Measurements from ENCODE around the gene GDF7.

GDF7 gene

DNA sequence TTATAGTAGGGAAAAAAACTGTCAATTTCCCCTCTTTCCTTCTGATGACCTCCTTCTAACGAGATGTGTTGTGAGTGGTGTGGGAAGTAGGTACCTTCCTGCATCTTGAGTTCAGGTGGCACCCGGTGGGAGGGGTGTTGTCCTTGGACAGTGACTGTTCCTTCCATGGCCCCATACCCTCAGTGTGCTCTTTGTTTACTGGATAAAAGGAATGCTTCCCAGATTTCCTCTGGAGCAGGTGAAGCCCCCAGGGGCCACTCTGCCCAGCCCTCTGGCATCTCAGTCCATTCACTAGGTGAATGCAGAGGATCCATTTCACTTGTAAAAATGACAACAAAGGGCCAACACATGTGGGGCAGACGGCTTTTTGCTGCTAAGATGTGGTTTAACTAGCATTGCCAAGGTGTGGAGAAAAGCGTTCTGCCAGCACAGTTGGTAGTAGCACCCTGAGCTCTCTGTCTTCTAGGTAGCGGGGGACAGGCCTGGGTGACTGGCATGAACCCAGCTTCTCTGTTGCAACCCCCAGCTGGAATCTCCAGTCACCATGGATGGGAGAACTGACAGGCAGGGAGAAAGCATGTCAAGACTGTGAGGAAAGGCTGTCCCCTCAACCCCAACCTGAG lies 6.9 kb downstream of the GDF7 start:
- DNase-seq (ENCODE audit: low spot score) (no peak), FAIRE-seq (no peak)

DNA sequence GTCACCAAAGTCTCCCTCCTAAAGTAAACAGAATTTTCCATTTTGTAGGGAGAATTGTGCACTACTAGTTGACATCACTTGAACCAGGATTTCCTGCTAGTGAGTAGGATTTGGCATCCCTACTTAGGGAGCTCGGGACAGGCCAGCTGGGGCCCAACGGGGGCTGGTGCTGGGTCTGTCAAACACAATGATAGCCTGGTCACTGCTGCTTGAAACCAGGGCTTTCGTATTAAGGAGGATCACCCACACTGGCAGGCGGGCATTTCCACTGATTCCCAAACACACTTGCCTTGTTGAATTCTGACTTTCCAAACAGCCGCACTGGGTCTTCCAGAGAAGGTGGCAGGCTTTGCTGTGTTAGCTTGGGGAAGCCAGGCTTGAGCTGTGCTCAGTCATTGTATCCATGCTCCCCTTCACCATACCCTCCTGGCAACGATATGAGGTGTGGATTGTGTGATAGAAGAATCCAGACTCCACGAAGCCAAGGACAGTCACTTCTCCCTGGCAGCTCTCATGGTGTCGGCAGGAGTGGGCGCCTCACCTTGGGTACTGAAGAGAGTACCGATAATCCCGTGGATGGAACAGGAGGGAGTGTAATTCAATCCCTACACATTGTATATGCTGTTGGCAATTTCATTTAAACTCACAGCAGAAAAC lies 7.5 kb downstream of the GDF7 start:
- DNase-seq (ENCODE audit: low spot score) (no peak), FAIRE-seq (no peak)

DNA sequence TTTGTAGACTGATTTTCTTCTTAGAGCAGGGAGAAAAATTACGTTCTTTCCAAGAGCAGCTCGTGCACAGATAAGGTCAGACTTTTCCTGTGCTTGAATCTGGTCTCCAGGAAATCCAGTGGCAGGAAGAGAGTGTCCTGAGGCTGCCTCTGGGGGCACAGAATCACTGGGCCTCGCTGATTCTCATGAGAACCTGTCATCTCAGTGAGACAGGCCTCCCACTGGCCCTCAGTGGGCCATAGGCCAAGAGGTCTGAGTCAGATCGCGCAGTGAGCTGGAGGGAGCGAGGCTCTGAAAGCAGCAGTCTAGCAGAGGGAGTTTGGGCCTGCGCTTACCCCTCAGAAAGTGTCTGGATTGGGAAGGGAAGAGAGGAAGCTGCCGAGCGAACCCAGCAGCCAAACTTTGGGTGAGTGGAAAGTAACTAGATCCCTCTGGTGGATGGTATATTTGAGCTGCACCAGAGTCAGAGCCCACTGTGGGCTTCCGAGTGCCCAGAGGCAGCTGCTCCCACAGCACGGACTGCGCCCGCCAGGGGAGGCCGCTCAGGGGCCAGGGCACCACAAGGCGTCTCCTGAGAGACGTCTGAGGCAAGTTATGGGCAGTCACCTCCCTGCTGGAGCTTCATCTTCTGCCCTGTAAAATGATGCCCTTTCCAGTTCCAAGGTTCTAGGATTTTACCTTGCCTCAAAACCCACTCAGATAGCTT lies 8.2 kb downstream of the GDF7 start:
- no peak for FAIRE-seq
- DNase-seq (ENCODE audit: low spot score), result peak; percentile 75

DNA sequence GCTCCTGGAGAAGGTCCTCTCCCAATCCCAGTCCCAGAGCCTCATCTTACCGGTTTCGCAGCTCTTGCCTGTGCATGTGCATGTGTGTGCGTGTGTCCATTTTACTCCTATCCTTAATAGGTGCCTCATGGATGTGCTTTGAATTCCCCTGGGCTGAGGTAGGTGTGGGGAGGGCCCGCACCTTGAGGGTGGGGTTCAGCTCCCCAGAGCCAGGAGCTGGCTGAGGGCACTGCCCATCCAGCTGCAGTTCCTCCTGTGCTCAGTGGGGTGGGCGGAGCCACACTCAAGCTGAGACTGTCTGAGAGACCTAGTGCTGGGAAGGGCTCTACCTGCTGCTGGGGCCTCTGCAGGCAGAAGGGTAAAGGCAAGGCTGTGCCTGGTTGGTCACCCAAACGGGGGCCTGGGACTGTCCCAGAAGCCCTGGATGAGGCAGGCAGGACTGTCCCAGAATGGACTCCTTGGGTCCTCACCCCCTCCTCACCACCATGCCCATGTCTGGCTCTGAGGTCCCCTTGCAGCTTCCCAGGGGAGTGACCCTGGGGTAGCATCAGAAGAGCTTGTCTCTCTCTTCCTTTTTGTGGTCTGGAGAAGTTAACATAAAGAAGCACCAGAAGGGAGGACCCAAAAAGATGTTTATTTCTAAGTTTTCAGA lies 8.9 kb downstream of the GDF7 start:
- peak; percentile 47 for DNase-seq (ENCODE audit: low spot score)
- FAIRE-seq, result no peak

DNA sequence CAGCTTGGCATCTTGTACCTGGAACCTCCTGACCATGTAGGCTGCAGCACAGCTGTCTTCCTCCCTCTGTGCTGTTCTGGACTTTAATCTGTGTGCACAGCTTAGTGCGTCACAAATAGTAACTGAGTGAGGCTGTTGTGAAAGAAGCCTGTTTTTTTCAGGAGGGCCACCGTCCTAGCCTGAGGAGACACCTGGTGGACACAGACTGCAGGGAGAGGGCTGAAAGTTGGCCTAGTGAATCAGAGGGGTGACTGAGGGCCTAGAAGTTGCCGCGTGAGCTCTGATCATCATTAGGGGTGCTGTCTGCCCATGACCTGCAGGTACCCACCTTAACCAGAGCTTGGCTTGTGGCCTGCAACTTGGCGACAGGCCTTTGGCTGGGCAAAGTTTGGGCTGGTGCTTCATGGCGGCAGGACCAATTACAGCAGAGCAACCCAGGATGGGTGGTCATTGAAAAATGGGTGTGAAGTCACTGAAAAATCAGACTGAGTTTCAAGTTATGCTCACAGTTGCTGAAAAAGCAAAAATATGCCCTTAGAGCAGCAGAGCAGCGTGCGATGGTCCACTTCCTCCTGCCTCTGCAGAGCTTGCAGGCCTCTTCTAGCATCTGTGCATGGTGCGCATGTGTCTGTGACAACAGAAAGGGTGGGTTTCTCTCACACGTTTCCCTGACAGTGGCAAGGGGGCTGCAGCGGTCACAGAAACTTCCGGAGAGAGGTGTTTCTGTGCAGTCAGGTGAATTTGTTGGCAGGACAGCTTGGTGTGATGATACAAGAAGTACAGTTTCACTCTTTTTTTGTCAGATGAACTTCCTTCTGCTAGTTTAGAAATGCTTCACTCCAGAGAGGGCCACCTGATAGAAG lies 9.6 kb downstream of the GDF7 start:
- FAIRE-seq (no peak), DNase-seq (ENCODE audit: low spot score) (no peak)

DNA sequence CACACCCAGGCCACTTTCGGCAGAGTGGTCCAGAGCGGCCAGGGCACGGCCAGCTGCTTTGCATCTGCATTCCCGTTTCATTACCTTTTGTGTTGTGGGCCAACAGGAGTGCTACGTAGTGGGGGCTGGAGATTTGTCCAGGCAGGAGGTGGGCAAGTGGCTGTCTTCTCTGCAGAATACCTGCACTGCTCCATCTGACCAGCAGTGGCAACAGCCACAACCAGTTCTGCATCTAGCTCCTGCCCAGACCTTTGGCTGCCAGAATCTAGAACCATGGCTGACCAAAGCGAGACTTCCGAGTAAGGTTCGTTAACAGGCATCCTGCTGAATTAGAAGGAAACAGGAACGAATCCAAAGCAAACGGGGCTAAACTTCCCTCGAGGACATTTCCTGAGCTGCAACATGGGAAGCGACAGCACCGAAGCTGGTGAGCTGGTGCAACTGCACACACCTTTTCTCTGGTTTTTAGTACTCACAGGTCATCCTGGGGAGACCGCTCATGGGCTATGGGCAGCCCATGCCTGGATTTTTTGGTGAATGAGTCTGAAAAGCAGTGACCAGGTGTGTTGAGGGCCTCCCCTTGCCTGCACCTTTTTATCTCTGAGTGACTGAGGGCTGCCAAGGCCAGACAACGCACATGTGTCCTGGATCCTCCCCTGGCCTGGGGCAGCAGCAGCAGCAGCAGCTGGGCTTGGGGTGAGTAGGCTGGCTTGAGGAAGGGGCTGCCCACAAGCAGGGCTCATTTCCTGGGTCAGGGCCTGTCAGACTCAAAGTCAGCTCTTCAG lies 10.5 kb downstream of the GDF7 start:
- DNase-seq (ENCODE audit: low spot score) (peak; percentile 37), FAIRE-seq (no peak)

DNA sequence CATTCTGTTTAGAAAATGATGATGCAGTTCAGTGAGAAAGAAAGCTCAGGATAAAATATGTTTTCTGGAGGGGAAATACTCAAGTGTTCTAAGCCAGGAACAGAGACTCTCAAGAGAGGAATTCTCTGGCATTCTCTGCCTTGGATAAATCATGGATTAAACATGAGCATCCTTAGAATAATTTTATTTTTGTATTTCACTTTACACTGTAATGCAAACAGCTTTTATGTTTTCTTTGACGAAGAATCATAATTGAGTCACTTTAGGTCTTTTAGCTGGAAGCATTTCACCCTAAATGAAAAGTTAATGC lies 11.1 kb downstream of the GDF7 start:
- FAIRE-seq, result no peak
- DNase-seq (ENCODE audit: low spot score), result no peak

DNA sequence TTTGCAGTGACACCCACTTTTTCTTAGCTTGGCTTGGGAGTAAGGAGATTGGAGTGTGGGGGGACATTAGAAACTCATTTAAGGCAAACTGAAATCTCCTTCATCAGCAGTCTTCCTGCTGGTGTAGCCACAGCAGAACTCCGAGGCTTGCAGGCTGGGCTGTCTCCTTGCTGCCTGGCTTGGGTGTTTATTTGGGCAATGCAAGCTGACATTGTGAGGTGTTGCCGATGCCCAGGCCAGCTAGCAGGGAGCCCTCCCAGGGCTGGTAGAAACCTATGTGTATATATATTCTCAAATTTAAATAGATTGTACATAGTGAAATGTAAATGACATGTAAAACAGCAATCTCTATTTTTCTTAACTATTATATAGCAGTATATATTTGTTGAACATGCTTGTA lies 11.8 kb downstream of the GDF7 start:
- DNase-seq (ENCODE audit: low spot score) (no peak), FAIRE-seq (no peak)

DNA sequence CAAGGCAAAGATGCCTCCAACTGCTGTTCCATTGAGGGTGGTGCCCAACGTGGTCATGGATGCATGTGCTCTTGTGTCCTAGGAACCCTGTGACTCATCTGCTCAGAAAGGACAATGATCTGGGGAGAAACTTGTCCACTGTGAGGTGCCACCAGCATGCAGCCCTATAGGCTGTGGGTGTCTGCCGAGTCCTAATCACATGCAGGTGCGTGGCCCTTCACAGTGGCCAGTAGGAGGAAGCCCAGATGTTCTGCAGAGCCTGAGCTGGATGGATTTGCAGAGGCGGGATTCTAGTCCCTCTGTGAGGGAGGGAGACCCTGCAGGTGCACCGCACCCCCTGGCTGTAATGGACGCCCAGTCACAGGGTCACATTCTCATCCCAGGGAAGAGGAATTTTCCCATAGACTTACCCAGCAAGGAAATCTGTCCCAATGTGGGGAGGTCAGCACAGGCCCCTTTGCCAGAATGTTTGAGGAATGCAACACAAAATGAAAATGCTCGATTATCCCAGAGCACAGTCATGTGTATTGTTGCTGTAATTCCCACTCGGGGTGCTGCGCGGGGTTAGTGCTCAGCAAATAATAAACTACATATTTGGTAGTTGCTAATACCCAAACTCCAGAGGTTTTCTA lies 13.9 kb downstream of the GDF7 start:
- no peak for FAIRE-seq

DNA sequence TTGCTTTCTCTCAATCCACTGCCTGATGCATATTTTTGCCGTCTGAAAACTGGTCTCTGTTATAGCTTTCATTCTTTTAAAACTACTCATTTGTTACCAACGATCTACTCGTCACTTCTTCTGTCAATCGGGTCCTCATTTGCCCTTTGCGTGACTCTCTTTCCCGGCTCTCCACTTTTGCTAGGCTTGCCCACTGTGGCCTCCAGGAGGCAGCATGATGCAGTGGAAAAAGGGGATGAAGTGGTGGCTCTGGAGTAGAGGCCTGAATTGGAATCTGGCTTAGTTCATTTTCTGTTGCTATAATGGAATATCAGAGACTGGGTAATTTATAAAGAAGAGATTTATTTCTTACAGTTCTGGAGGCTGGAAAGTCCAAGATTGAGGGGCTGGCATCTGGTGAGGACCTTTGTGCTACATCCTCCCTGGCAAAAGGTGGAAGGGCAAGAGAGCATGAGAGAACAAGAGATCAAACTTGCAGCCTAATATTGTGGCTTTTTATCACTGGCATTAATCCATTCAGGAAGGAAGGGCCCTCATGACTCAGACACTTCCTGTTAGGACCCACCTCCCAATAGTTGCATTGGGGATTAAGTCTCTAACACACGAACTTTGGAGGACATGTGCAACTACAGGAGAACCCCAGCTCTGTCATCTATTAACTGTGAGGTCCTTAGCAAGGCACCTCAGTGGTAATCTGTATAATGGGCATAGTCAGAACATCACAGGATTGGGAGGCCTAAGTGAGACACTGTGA lies 15.4 kb downstream of the GDF7 start:
- DNase-seq (ENCODE audit: low spot score) (no peak), FAIRE-seq (no peak)

More for the DNA sequence above, 13.9 kb downstream of the GDF7 start:
- DNase-seq (ENCODE audit: low spot score), result no peak

DNA sequence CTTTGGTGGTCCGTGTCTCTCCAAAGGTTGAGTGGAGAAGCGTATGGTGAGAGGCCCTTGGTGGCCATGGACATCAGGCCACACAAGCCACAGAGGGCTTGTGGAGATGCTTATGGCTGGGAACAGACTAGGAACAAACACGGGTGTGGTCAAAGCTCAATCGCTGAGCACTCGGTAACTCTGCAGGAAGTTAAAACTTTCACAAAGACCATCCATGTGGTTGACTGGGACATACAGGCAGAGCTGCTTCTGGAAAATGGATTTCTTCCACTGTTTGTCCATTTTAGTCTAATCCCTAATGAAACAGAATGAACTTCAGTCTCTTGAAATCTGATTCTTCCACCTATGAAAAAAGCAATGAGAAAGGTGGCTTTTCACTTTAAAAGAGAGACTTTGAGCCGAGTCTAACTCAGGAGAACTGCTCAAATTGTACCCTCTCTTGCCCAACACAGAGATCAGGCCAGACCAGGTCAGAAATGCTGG lies 17.7 kb downstream of the GDF7 start:
- no peak for DNase-seq (ENCODE audit: low spot score)
- FAIRE-seq, result no peak

DNA sequence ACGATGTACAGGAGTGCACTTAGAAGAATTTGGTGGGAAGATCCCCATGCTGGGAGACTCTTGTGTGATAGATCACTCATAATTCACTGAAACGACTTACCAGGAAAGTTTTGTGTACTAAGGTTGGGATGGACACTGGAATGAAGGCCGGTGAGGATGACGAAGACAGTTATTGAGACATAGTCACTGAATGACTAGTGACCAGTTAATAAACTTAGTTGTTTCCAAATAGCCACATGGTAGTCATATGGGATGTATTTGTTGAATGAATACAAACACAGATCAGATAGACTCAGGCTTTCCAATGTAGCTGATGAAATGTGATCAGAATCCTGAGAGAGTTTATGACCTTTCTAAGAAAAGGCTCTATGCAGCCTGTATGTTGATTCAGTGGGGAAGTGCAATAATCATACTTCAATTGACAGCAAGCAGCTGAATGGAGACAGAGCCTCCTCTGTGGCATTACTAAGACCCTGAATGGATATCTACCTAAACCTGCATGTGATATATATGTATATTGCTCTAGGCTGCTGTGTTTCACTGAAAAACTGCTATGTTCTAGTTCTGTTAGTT lies 20.4 kb downstream of the GDF7 start:
- FAIRE-seq, result no peak
- no peak for DNase-seq (ENCODE audit: low spot score)

DNA sequence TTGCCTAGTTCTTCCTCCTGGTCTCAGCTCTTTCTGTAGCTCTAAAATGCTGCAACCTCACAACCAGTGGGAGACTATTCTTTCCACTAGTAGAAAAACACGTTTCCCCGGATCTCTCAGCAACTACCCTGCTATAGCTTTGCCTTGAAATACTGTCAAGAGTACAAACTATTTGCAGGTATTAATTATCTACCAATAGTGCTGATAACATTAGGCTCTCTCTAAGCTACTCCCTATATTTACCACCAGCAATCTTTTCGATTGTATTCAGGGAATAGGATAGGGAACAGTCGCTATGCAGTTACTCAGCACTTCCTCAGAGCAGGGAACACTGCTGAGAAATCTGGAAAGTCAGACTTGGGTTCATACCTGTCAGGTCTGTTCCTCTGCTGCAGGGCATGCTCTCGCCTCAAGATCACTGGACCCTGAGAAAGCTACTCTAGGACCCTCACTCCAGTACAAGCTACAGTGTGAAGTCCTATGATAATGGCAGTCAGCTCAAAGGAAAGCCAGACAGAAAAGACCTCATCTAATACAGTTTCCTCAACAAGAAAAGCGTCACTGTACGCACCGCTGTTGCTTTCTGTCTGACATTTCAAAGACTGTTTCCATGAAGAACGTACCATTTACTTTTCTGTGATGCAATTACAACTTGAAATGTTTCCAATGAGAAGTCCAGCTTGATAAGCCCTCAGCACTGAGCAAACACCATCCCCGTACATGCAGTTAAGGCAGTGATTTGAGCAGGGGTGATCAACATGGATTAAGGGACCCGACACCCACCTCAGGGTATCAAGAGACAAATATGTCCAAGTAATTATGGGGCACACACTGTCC lies 22.7 kb downstream of the GDF7 start:
- no peak for DNase-seq (ENCODE audit: low spot score)
- FAIRE-seq, result no peak

DNA sequence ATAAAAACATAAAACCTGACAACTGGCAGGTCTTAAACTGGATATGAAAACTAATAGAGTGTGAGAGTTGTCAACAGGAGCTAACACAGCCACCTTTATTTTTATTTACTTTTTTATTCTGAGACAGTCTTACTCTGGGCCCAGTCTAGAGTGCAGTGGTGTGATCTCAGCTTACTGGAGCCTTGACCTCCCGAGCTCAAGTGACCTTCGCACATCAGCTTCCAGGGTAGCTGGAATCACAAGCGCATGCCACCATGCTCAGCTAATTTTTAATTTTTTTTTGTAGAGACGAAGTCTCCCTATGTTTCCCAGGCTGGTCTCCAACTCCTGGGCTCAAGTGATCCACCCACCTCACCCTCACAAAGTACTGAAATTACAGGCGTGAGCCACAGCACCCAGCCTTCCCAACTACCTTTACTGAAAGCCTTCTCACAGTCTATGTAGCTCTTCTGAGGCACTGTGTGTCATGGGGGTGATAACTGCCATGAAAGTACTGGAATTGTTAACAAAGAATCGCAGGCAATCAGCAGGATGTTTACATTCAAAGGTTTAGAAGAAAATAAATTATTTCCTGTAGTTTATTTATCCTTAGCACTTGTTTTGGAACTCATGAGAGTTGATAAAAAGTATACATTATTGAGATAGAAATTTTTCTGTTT lies 24.3 kb downstream of the GDF7 start:
- FAIRE-seq (no peak), DNase-seq (ENCODE audit: low spot score) (no peak)

DNA sequence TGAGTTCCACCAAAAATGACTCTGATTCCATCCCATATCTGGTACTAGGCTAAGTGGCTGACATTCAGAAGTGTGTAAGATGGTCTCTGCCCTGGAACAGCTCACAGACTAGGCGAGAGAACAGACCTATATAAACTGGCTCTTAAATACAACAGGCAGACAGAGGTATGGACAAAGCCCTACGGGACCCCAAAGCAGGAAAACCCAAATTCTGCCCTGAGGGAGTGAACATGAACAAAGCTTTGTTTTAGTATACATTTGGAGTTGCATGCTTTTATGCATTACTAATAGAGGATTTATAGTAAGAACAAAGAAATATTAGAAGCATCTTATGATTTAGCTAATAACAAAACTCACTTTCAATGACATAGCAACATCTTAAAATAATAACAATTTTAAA lies 25.1 kb downstream of the GDF7 start:
- FAIRE-seq (peak; percentile 42), DNase-seq (ENCODE audit: low spot score) (no peak)

DNA sequence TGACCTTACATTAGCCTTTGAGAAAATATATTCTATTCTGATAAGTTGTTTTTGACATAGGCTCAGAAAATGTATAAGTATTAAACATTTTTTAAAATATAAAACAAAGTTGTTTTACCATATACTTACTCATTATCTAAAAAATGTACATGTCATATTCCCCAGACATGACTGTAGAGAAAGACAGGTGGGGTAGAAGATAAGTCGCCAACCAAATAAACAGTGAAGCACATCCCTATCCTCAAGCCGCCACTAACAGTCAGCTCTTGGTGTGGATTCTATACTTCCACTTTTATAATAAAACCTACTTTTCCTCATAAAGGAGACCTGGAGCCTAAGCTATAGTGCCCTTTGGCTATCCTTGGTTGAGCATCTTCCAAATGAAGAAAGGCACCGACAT lies 26.4 kb downstream of the GDF7 start:
- DNase-seq (ENCODE audit: low spot score), result no peak
- no peak for FAIRE-seq

DNA sequence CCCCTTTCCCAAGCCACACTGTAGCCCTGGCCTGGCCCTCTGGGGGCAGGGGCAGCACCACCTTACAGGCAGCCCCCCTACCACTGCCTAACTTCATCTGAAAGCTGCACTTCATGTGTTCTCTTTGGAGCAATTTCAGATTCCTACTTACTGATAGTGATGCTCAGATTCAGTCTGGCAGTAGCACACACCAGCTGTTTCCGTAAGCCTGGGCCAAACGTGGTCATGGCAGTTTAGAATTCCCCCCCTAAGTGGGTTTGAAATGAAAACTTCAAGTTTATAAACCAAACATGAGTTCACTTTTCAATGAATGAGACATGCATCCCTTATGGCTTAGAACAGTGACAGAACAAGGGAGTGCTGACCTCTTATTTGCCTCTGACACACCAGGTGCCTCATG lies 29.4 kb downstream of the GDF7 start:
- DNase-seq (ENCODE audit: low spot score) (no peak), FAIRE-seq (peak; percentile 50)
